ENCODE results near the gene SUDS3. TPM values are rescaled to one million over a fixed set of nuclear protein-coding genes. Genes with fewer than 3 reads are reported as not detected.

SUDS3 gene
- polyA plus RNA-seq, 1 donor (not counting 4 experiments of a cell fraction or from before 2014, with no cell fraction given), result 32.4 TPM

GRCh38 chr12:118428643-118429042 lies 52.3 kb downstream of the SUDS3 start:
- Histone ChIP-seq H3K27me3 (ENCODE audit: control insufficient read depth, extremely low read depth, insufficient read depth, low read length) (no peaks in the 10 kb centered on the region), H3K79me2 (ENCODE audit: control insufficient read depth, insufficient read depth, low read length) (no peaks in the 10 kb centered on the region), H3K36me3 (ENCODE audit: control insufficient read depth in 2 of 2, extremely low read depth in 1 of 2, insufficient read depth in 2 of 2, low read length in 2 of 2) (peaks cover 0 to 2% of the 10 kb centered on the region in 2 experiments), H3K4me2 (ENCODE audit: control insufficient read depth, extremely low read depth, insufficient read depth, low read depth, low read length) (no peak overlapping the region), H3K27ac (ENCODE audit: control insufficient read depth, insufficient read depth, low read length) (no peak overlapping the region), H3K9ac (ENCODE audit: control insufficient read depth, extremely low read depth, insufficient read depth, low read length) (no peak overlapping the region), H3K4me1 (ENCODE audit: control insufficient read depth, extremely low read depth, insufficient read depth, low read length) (no peaks in the 10 kb centered on the region), H4K20me1 (ENCODE audit: control insufficient read depth, extremely low read depth, insufficient read depth, low read length) (no peaks in the 10 kb centered on the region), H3K9me3 (ENCODE audit: control insufficient read depth, low read depth, low read length) (no peaks in the 10 kb centered on the region), H3K4me3 (ENCODE audit: control insufficient read depth in 2 of 3, extremely low read depth in 1 of 3, insufficient read depth in 2 of 3, low read depth in 1 of 3, low read length in 3 of 3) (no peak overlapping the region), H3K9me1 (ENCODE audit: control insufficient read depth, extremely low read depth, insufficient read depth, low read length) (no peaks in the 10 kb centered on the region), H2AFZ (ENCODE audit: control insufficient read depth, low read length) (no peak overlapping the region)
- dilution Hi-C loops (cut with MboI; ENCODE audit: extremely low pct_ligation_motif_present, low sequenced_read_pairs), result no loop called here
- DNase-seq (ENCODE audit: low read depth, low spot score), result no peak
- TF ChIP-seq EZH2 (IDR thresholded peaks at IDR 0.05; ENCODE audit: low read length), result no peak
- no peak for FAIRE-seq

DNA sequence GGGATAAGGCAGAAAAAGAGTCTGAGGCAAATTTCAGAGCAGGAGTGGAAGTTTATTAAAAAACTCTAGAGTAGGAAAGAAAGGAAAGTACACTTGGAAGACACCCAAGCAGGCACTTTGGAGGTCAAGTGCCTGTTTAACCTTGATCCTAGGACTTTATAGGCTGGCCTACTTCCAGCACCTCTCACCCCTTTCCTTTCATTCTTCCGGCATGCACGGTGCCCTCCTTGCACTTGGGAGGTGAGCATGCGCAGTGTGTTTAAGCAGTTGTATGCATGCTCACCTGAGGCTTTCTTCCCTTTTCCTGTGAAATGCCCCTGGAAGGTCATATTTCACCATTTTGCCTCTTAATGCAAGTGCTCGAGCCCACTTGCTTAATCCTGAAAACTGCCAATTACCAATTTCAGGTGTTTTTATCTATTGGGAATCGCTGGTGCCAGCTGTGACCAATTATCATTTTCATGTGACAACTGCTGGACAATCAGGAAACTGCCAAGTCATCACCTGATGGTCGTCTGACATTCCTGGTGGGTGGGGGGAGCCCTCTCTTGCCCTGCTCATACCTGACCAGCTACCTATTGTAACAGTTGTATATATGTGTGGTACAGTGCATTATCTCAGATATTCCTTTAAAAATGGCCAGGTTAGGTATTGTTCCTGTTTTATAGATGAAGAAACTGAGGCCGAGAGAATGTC lies 53.5 kb downstream of the SUDS3 start:
- DNase-seq (ENCODE audit: low read depth, low spot score) (no peak), FAIRE-seq (no peak)
- Histone ChIP-seq H2AFZ (ENCODE audit: control insufficient read depth, low read length) (no peak overlapping the region), H3K4me3 (ENCODE audit: control insufficient read depth in 2 of 3, extremely low read depth in 1 of 3, insufficient read depth in 2 of 3, low read depth in 1 of 3, low read length in 3 of 3) (no peak overlapping the region), H3K27ac (ENCODE audit: control insufficient read depth, insufficient read depth, low read length) (no peak overlapping the region), H3K27me3 (ENCODE audit: control insufficient read depth, extremely low read depth, insufficient read depth, low read length) (no peaks in the 10 kb centered on the region), H3K79me2 (ENCODE audit: control insufficient read depth, insufficient read depth, low read length) (no peaks in the 10 kb centered on the region), H3K36me3 (ENCODE audit: control insufficient read depth in 2 of 2, extremely low read depth in 1 of 2, insufficient read depth in 2 of 2, low read length in 2 of 2) (peaks cover 0 to 2% of the 10 kb centered on the region in 2 experiments), H3K9me3 (ENCODE audit: control insufficient read depth, low read depth, low read length) (no peaks in the 10 kb centered on the region), H3K9ac (ENCODE audit: control insufficient read depth, extremely low read depth, insufficient read depth, low read length) (no peak overlapping the region), H3K4me2 (ENCODE audit: control insufficient read depth, extremely low read depth, insufficient read depth, low read depth, low read length) (no peak overlapping the region), H3K9me1 (ENCODE audit: control insufficient read depth, extremely low read depth, insufficient read depth, low read length) (no peaks in the 10 kb centered on the region), H3K4me1 (ENCODE audit: control insufficient read depth, extremely low read depth, insufficient read depth, low read length) (no peaks in the 10 kb centered on the region), H4K20me1 (ENCODE audit: control insufficient read depth, extremely low read depth, insufficient read depth, low read length) (no peaks in the 10 kb centered on the region)
- TF ChIP-seq EZH2 (IDR thresholded peaks at IDR 0.05; ENCODE audit: low read length), result no peak
- TF ChIP-seq, protein P1, sequence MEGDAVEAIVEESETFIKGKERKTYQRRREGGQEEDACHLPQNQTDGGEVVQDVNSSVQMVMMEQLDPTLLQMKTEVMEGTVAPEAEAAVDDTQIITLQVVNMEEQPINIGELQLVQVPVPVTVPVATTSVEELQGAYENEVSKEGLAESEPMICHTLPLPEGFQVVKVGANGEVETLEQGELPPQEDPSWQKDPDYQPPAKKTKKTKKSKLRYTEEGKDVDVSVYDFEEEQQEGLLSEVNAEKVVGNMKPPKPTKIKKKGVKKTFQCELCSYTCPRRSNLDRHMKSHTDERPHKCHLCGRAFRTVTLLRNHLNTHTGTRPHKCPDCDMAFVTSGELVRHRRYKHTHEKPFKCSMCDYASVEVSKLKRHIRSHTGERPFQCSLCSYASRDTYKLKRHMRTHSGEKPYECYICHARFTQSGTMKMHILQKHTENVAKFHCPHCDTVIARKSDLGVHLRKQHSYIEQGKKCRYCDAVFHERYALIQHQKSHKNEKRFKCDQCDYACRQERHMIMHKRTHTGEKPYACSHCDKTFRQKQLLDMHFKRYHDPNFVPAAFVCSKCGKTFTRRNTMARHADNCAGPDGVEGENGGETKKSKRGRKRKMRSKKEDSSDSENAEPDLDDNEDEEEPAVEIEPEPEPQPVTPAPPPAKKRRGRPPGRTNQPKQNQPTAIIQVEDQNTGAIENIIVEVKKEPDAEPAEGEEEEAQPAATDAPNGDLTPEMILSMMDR (optimal IDR thresholded peaks at IDR 0.05 in 1 of 3, IDR thresholded peaks at IDR 0.05 in 1 of 3, conservative IDR thresholded peaks at IDR 0.05 in 1 of 3; ENCODE audit: extremely low read depth in 1 of 3, insufficient read depth in 2 of 3, low read length in 3 of 3), result no peak
- dilution Hi-C loops (cut with MboI; ENCODE audit: extremely low pct_ligation_motif_present, low sequenced_read_pairs), result no loop called here

DNA sequence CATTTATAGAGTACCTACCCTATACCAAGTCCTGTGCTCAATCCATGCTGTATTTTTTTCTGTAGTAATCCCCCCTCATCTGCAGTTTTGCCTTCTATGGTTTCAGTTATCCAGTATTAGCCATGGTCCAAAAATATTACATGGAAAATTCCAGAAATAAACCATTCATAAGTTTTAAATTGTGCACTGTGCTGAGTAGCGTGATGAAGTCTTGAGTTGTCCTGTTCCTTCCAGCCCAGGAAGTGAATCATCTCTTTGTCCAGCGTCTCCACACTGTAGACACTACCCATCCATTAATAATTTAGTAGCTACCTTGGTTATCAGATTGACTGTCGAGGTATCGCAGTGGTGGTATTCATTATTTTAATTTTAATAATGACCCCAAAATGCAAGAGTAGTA lies 54.2 kb downstream of the SUDS3 start:
- no peak for DNase-seq (ENCODE audit: low read depth, low spot score)
- H3K9me1 ChIP-seq (ENCODE audit: control insufficient read depth, extremely low read depth, insufficient read depth, low read length), result no peaks in the 10 kb centered on the region
- no peaks in the 10 kb centered on the region for H3K79me2 ChIP-seq (ENCODE audit: control insufficient read depth, insufficient read depth, low read length)
- no peak overlapping the region for H3K27ac ChIP-seq (ENCODE audit: control insufficient read depth, insufficient read depth, low read length)
- H3K4me3 ChIP-seq (ENCODE audit: control insufficient read depth in 2 of 3, extremely low read depth in 1 of 3, insufficient read depth in 2 of 3, low read depth in 1 of 3, low read length in 3 of 3), result no peak overlapping the region
- no peak for TF ChIP-seq EZH2 (IDR thresholded peaks at IDR 0.05; ENCODE audit: low read length)
- TF ChIP-seq, protein P1 (optimal IDR thresholded peaks at IDR 0.05 in 1 of 3, IDR thresholded peaks at IDR 0.05 in 1 of 3, conservative IDR thresholded peaks at IDR 0.05 in 1 of 3; ENCODE audit: extremely low read depth in 1 of 3, insufficient read depth in 2 of 3, low read length in 3 of 3), result no peak
- H3K9me3 ChIP-seq (ENCODE audit: control insufficient read depth, low read depth, low read length), result no peaks in the 10 kb centered on the region
- H3K27me3 ChIP-seq (ENCODE audit: control insufficient read depth, extremely low read depth, insufficient read depth, low read length), result no peaks in the 10 kb centered on the region
- dilution Hi-C loops (cut with MboI; ENCODE audit: extremely low pct_ligation_motif_present, low sequenced_read_pairs), result no loop called here
- no peaks in the 10 kb centered on the region for H3K4me1 ChIP-seq (ENCODE audit: control insufficient read depth, extremely low read depth, insufficient read depth, low read length)
- H3K4me2 ChIP-seq (ENCODE audit: control insufficient read depth, extremely low read depth, insufficient read depth, low read depth, low read length), result no peak overlapping the region
- H2AFZ ChIP-seq (ENCODE audit: control insufficient read depth, low read length), result no peak overlapping the region
- H3K36me3 ChIP-seq (ENCODE audit: control insufficient read depth in 2 of 2, extremely low read depth in 1 of 2, insufficient read depth in 2 of 2, low read length in 2 of 2), result peaks cover 0 to 2% of the 10 kb centered on the region in 2 experiments
- no peak for FAIRE-seq
- no peak overlapping the region for H3K9ac ChIP-seq (ENCODE audit: control insufficient read depth, extremely low read depth, insufficient read depth, low read length)
- no peaks in the 10 kb centered on the region for H4K20me1 ChIP-seq (ENCODE audit: control insufficient read depth, extremely low read depth, insufficient read depth, low read length)

All from keratinocyte (primary cell).